Hepatocyte (in vitro differentiated cells): ENCODE results near the gene ARHGAP26. TPM values are rescaled to one million over a fixed set of nuclear protein-coding genes. Genes with fewer than 3 reads are reported as not detected.

Source experiments
- DNase-seq: peaks from one replicate; pipeline ENCODE4 v3.0.0-alpha.2; 2016; ENCODE audit warnings: low spot score
- H2AFZ ChIP-seq: fragments of 200-600 bp; sonication (generic); 2 replicates; pipeline ENCODE4 v1.6.0; 2016; ENCODE audit warnings: antibody characterized with exemption, mild to moderate bottlenecking
- H3K27ac ChIP-seq: fragments of 200-600 bp; sonication (generic); 2 replicates; pipeline ENCODE4 v1.5.1; 2016; ENCODE audit warnings: mild to moderate bottlenecking
- H3K27me3 ChIP-seq: fragments of 200-600 bp; sonication (generic); 2 replicates; pipeline ENCODE4 v1.6.1; 2016
- H3K36me3 ChIP-seq: fragments of 200-600 bp; sonication (generic); replicated peaks from 2 replicates; pipeline ENCODE4 v1.5.1; 2016; ENCODE audit warnings: low read depth; ENCODE audit not compliant: insufficient read depth
- H3K4me1 ChIP-seq: fragments of 200-600 bp; sonication (generic); 2 replicates; pipeline ENCODE4 v1.5.1; 2016; ENCODE audit warnings: mild to moderate bottlenecking, moderate library complexity; ENCODE audit not compliant: insufficient read depth
- H3K4me2 ChIP-seq: fragments of 200-600 bp; sonication (generic); 2 replicates; pipeline ENCODE4 v1.6.0; 2016
- H3K4me3 ChIP-seq: fragments of 200-600 bp; sonication (generic); 2 replicates; pipeline ENCODE4 v1.5.1; 2016; ENCODE audit warnings: mild to moderate bottlenecking
- H3K79me2 ChIP-seq: fragments of 200-600 bp; sonication (generic); 2 replicates; pipeline ENCODE4 v1.6.0; 2017; ENCODE audit warnings: mild to moderate bottlenecking
- H3K9me2 ChIP-seq: fragments of 200-600 bp; sonication (generic); replicated peaks from 2 replicates; pipeline ENCODE4 v1.6.0; 2017; ENCODE audit warnings: mild to moderate bottlenecking; ENCODE audit not compliant: insufficient read depth
- H3K9me3 ChIP-seq: fragments of 200-600 bp; sonication (generic); 2 replicates; pipeline ENCODE4 v1.5.1; 2016; ENCODE audit warnings: low read depth, mild to moderate bottlenecking
- H4K20me1 ChIP-seq: fragments of 200-600 bp; sonication (generic); 2 replicates; pipeline ENCODE4 v1.6.0; 2016; ENCODE audit warnings: mild to moderate bottlenecking; ENCODE audit not compliant: insufficient read depth, poor library complexity, severe bottlenecking
- EZH2 ChIP-seq: fragments of 200-600 bp; sonication (generic); IDR thresholded peaks from 2 replicates; pipeline ENCODE4 v1.6.1; 2016; ENCODE audit warnings: antibody characterized with exemption, mild to moderate bottlenecking, borderline replicate concordance
- EZH2phosphoT487 ChIP-seq: fragments of 200-600 bp; sonication (generic); IDR thresholded peaks from one replicate; pipeline ENCODE4 v1.6.1; 2018; ENCODE audit warnings: antibody characterized with exemption, mild to moderate bottlenecking, low read depth, moderate library complexity; ENCODE audit not compliant: unreplicated experiment, severe bottlenecking
- WGBS: methylation state at CpG from one replicate; pipeline ENCODE4 v1.1.6; 2016; ENCODE audit warnings: low lambda C conversion rate; ENCODE audit errors: missing lambda C conversion rate; 5-methylcytosine and 5-hydroxymethylcytosine counted together
- polyA plus RNA-seq: library from polyadenylated mRNA; unstranded; fragments of >200 nt; fragmentation: Nextera tagmentation; extraction: Ambion mirVana; gene quantifications from 2 replicates; pipeline ENCODE4 v1.2.1, GENCODE V29; 2016
- total RNA-seq: library from RNA; depleted of rRNA; stranded (reverse); fragments of >200 nt; gene quantifications from 2 replicates; pipeline ENCODE4 v1.2.3, GENCODE V29; 2014
- TF ChIP-seq, protein P1 (sequence below): fragments of 200-600 bp; sonication (generic); IDR thresholded peaks from 2 replicates; pipeline ENCODE4 v1.5.1; 2016; ENCODE audit warnings: antibody characterized with exemption, mild to moderate bottlenecking; ENCODE audit not compliant: poor library complexity

The ARHGAP26 gene
- total and polyA plus RNA-seq, 2 experiments from 2014 or later = 16.5 to 19.8 TPM

DNA sequence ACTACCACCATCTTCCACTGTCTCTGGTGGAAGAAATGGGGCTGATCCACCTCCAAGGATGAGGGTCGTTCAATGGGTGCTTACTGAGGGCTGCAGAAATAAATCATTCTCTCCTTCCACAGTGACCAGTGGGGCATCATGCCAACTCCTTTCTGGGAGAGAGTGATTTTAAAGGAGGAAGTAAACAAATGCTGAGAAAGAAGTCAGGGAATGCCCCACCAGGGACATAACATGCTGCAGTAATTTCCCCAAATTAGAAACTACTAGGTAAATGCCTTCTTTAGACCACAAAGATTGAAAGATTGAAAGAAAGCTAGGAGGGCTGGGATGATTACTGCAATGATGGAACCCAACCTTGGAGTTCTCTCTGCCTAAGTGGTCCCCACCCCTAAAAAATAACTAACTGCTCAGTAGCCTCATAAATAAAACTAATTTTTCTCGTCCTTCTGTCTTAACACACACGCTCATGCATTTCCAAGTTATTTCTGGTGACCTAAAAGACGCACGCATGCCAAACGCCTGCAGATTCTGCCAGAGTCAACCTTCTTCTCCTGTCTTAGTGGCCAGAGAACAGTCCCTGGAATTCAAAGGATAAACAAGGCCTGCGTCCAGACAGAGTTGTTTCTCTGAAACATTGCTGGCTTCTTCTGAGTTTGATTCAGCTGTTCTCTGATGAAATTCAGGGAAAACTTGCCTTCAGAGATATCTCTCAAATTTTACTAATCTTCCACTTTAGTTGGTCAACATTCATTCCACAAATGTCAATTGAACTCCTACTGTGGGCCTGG lies 383.3 kb downstream of the ARHGAP26 start:
- H3K9me3 ChIP-seq = no peaks in the 10 kb centered on the region
- no peaks in the 10 kb centered on the region for H4K20me1 ChIP-seq
- H3K27me3 ChIP-seq = no peaks in the 10 kb centered on the region
- H3K9me2 ChIP-seq = no peaks in the 10 kb centered on the region
- 64% methylated on average over 7 of the region's 7 CpGs for WGBS
- H3K36me3 ChIP-seq = no peaks in the 10 kb centered on the region
- H3K4me2 ChIP-seq = peak overlapping the region; percentile 35
- TF ChIP-seq EZH2phosphoT487 = no peak
- no peak for TF ChIP-seq EZH2
- TF ChIP-seq, protein P1, sequence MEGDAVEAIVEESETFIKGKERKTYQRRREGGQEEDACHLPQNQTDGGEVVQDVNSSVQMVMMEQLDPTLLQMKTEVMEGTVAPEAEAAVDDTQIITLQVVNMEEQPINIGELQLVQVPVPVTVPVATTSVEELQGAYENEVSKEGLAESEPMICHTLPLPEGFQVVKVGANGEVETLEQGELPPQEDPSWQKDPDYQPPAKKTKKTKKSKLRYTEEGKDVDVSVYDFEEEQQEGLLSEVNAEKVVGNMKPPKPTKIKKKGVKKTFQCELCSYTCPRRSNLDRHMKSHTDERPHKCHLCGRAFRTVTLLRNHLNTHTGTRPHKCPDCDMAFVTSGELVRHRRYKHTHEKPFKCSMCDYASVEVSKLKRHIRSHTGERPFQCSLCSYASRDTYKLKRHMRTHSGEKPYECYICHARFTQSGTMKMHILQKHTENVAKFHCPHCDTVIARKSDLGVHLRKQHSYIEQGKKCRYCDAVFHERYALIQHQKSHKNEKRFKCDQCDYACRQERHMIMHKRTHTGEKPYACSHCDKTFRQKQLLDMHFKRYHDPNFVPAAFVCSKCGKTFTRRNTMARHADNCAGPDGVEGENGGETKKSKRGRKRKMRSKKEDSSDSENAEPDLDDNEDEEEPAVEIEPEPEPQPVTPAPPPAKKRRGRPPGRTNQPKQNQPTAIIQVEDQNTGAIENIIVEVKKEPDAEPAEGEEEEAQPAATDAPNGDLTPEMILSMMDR = no peak
- DNase-seq = no peak
- peak overlapping the region; percentile 47 for H3K27ac ChIP-seq
- no peak overlapping the region for H3K4me3 ChIP-seq
- H3K4me1 ChIP-seq = peaks cover 7% of the 10 kb centered on the region
- H2AFZ ChIP-seq = no peak overlapping the region
- H3K79me2 ChIP-seq = no peaks in the 10 kb centered on the region

DNA sequence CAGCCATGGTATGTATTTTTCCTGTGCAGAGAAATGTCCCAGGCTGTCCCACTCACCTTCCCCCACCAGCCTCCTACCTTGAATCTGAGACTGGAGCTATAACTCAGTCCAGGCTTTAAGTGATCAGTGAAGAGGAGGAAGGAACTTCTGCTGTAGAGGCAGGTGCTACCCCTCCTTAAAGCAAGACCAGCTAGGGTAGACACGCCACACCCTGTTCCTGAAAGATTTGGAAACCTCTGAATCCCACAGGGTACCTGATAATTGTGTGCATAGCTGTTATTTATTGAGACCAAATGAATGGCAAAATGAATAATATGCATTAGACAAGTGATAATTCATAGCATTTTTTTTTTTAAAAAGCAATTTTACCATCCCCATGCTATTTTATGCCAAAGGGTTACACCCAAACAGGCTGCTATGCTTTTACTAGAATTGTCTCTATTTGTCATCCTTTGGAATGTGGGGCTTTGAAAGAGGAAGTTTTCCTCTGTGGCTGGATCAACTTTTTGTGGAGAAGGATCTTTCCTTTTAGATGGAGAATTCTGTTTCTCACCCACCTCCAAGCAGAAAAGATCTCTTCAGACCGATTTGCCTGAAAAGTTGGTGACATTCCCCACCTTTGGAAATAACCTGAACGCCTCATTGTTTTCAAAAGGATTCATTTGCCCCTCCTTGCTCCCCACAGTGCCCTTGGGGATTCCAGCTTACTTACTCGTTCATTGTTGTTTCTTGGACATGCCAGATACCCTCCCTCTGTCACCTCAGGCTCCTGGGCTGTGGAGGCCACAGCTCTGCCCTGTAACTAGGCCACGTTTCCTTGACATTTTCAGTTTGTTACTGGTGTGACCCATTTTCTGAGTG lies 384.6 kb downstream of the ARHGAP26 start:
- no peaks in the 10 kb centered on the region for H3K9me3 ChIP-seq
- H3K4me3 ChIP-seq = no peak overlapping the region
- H2AFZ ChIP-seq = no peak overlapping the region
- H3K9me2 ChIP-seq = no peaks in the 10 kb centered on the region
- H3K27ac ChIP-seq = peak overlapping the region; percentile 47
- H3K79me2 ChIP-seq = no peaks in the 10 kb centered on the region
- H3K36me3 ChIP-seq = no peaks in the 10 kb centered on the region
- no peak for DNase-seq
- no peaks in the 10 kb centered on the region for H3K27me3 ChIP-seq
- no peaks in the 10 kb centered on the region for H4K20me1 ChIP-seq
- TF ChIP-seq EZH2phosphoT487 (no peak), EZH2 (no peak)
- 84% methylated on average over 5 of the region's 5 CpGs for WGBS
- H3K4me1 ChIP-seq = no peaks in the 10 kb centered on the region
- no peak overlapping the region for H3K4me2 ChIP-seq

DNA sequence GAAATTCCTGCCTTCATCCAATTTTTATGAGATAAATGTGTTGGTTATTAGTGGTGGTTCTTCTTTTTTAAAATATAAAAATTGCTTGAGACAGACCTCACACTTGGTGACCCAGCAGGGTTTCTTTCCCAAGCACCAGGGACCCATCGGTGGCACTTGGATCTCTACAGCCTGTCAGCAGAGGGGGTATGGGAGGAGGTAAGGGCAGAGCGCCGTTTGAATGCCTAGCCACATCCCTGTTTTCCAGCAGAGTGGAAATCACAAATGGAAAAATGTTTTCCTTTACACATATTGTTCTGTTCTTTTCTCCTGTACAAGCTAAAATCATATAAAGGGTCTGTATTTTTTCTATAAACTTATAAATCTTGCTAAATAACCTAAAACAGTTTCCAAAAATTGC lies 385.3 kb downstream of the ARHGAP26 start:
- Histone ChIP-seq H3K36me3 (no peaks in the 10 kb centered on the region), H3K27ac (no peak overlapping the region), H3K27me3 (no peaks in the 10 kb centered on the region), H3K9me3 (no peaks in the 10 kb centered on the region), H3K9me2 (no peaks in the 10 kb centered on the region), H4K20me1 (no peaks in the 10 kb centered on the region), H2AFZ (no peak overlapping the region), H3K4me3 (no peak overlapping the region), H3K79me2 (no peaks in the 10 kb centered on the region), H3K4me1 (no peaks in the 10 kb centered on the region), H3K4me2 (no peak overlapping the region)
- TF ChIP-seq EZH2 (no peak), EZH2phosphoT487 (no peak)
- TF ChIP-seq, protein P1 = no peak
- WGBS = 80% methylated on average over 3 of the region's 3 CpGs
- no peak for DNase-seq

DNA sequence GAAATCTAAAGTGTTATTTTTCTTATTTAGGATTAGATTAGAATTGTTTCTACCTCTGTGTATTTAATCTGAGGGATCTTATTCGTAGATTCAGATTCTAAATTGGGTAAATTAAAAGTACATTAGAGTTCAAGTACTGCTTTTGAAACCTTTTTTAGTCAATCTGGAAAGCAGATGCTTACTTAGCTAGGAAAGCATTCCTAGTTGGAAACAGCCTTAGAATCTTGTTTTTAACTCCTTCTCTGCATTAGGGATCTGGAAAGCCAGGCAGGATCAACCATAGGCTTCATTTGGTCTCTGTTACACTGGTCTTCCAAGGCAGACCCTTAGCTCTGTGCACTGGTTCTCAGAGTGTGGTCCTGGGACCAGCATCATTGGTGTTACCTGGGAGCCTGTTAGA lies 385.9 kb downstream of the ARHGAP26 start:
- Histone ChIP-seq H3K4me3 (no peak overlapping the region), H3K9me2 (no peaks in the 10 kb centered on the region), H3K27me3 (no peaks in the 10 kb centered on the region), H3K4me2 (no peak overlapping the region), H2AFZ (no peak overlapping the region), H4K20me1 (no peaks in the 10 kb centered on the region), H3K79me2 (no peaks in the 10 kb centered on the region), H3K4me1 (no peaks in the 10 kb centered on the region), H3K9me3 (no peaks in the 10 kb centered on the region), H3K27ac (no peak overlapping the region), H3K36me3 (no peaks in the 10 kb centered on the region)
- no peak for DNase-seq
- 88% methylated on average over 1 of the region's 1 CpG for WGBS
- TF ChIP-seq EZH2 (no peak), EZH2phosphoT487 (no peak)
- TF ChIP-seq, protein P1 = no peak
